CD4-positive, alpha-beta T cell treated with Interleukin-12 subunit alpha and Interleukin-12 subunit beta, for 1 hour (primary cell): ENCODE measurements around the gene CD28.
"Not testable (repeated sequence)": the region's sequence is repeated elsewhere in the genome, so short reads cannot be mapped to it uniquely, and the experiment has no call there.

Experiments
- DNase-seq: peaks from one replicate; pipeline ENCODE4 v3.0.0-alpha.2; 2020

Gene CD28

DNA sequence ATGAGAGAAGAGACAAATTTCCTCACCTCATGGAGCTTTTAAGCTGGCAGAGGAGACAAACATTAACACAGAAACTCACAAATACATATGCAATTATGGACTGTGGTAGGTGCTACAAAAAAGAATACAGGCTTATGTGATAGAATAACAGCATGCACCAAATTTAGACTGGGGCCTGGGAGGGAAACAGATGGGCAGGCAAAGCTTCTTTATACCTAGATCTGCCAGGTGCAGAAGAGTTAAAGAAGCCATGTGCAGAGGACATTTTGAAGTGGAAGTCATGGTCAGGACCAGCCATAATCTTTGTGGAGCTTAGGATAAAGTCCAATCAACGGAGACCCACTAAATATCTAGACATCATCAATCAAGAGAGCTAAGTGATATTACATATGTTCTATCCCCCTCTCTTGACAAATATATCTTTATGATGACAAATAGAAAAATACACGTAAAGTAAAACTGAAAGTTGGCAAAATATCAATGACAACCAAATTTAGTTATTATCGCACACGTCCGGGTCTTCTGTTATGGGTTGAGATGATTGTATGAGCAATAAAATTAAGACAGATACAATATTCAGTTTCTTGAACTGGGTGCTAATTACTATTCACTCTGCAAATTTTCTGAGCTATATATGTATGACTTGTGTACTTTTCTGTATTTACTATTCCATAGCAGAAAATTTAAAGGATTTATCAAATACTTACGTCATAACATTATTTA, 44.1 kb downstream of the CD28 start:
- no peak for DNase-seq

GRCh38 chr2:203751685-203752271, 45.3 kb downstream of the CD28 start:
- no peak for DNase-seq

DNA sequence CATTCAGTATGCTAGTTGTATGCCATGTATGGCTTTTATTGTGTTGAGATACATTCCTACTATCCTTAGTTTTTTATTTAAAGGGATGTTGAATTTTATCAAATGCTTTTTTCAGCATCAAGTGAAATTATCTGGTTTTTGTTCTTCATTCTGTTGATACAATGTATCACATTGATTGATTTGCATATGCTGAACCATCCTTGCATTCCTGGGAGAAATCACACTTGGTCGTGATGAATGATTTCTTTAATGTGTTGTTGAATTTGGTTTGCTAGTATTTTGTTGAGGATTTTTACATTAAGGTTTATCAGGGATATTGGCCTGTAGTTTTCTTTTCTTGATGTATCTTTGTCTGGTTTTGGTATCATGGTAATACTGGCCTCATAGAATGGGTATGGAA, 49.7 kb downstream of the CD28 start:
- no peak for DNase-seq

GRCh38 chr2:203758841-203759689, 52.6 kb downstream of the CD28 start:
- no peak for DNase-seq

DNA sequence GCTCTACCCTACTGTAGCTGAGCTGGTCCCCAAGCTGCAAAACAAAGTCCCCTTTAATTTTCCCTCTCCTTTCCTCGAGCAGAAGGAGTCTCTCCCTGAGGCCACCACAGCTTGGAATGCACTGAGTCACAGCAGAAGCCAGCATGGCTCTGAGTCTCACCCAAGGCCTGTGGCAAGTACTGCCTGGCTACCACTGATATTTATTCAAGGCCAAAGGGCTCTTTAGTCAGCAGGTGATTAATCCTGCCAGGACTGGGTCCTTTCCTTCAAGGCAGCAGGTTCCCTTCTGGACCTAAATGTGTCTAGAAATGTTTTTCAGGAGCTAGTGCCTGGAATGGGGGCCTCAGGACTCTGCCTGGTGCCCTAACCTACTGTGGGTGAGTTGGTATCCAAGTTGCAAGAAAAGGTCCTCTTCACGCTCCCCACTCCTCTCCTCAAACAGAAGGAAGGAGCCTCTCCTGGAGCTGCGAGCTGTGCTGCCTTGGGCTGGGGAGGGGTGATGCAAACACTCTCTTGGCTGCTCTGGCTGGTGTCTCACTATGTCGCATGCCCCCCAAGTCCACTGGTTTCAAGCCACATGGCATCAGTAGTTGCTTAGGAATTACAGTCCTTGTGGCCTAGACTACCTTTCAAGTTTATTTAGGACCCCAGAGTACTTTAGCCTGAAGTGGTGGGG, 53.4 kb downstream of the CD28 start:
- DNase-seq, result no peak

- no peak for DNase-seq
These were observed 54.7 kb downstream of the CD28 start for GRCh38 chr2:203761121-203761520.

GRCh38 chr2:203763241-203763937, 57.0 kb downstream of the CD28 start:
- DNase-seq, result no peak

DNA sequence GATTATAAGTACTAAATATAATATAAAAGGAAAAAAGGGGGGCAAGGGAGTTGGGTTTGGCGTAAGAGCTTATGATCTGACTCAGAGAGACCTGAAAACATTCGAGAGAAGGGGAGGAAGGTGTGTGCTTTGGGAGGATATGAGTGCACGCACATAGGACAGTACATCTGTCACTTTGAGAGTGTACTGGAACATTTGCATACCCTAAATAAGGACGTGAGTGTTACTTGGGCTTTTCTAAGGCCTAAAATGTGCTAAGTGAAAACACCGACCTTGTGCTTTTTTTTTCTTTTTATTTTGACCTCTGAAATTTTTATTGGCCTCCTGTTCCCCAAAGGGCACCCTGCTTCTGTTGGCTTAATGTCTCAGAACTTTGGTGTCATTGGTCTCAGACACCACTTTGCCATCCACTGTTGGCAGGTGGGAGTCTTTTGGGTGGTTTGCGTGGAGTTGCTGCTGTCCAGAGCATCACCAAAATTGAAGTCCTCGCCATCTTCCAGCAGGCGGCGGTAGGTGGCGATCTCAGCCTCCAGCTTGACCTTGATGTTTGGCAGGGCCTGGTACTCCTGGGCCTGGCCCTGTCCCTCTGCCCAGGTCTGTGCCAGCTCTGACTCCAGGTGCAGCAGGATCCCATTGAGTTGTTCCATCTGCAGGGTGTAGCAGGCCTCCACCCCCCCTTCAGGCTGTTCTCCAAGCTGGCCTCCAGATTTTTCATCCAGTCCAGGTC, 57.7 kb downstream of the CD28 start:
- DNase-seq, result no peak

DNA sequence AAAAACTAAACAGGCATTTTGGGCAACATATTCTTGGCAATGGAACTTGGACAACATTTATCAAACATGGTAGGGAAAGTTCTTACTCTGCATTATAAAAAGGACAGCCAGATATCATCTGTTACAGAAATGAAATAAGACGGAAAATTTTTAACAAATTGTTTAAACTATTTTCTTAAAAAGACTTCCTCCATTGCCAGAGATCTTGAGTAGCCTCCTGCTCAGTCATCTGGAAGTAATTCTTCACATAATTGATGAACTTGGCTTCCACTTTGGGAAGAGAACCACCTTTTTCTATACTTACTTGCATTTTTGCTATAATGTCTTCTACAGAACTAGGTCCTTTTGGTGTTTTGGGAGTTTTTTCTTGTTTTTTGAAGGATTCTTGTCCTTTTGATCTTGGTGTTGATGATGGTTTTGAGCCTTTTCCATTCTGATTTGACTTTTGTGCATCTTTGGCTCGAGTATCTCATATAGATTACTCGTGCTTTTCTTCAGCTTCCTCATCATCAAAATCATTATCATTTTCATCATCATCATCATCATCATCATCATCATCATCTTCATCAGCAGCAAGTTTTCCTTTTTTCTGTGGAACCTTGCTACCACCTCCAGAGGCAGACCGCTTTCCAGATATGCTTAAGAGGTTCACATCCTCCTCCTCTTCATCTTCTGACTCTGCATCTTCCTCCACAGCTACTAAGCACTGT, 66.2 kb downstream of the CD28 start:
- no peak for DNase-seq

GRCh38 chr2:203774760-203775159, 68.3 kb downstream of the CD28 start:
- DNase-seq, result no peak

GRCh38 chr2:203775684-203776083, 69.2 kb downstream of the CD28 start:
- no peak for DNase-seq

- no peak for DNase-seq
These were observed 70.6 kb downstream of the CD28 start for GRCh38 chr2:203777030-203777429.

DNA sequence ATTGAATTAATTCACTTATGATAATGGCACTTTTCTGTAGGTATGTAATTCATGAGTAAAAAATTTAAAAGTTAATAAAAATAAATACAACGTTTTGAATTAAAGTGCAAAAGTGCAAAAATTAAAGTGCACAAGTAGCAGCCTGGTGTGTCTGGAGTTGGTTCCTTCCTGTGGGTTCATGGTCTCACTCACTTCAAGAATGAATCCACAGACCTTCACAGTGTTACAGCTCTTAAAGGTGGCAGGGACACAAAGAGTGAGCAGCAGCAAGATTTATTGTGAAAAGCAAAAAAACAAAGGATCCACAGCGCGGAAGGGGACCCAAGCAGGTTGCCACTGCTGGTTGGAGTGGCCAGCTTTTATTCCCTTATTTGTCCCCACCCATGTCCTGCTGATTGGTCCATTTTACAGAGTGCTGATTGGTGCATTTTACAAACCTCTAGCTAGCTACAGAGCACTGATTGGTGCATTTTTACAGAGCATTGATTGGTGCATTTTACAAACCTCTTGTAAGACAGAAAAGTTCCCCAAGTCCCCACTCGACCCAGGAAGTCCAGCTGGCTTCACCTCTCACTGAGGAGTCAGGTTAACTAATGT, 73.1 kb downstream of the CD28 start:
- not testable (repeated sequence) for DNase-seq

DNA sequence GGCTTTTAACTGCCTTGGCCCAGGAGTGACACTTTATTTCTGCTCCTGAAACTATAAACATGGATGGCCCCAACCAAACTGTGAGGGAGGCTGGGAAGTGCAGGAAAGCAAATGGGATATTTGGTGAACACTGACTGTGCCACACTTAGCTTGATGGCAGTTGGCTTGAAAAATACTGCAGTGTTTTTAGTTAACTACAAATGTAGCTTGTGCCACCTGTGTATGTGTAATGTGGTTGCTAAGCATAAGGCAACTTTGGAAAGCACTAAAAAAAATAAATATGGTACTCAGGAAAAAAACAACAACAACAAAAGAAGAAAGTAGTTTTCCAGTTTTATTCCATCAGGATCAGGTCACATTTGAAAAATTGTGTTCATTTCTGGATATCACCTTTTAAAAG, 73.8 kb downstream of the CD28 start:
- no peak for DNase-seq

DNA sequence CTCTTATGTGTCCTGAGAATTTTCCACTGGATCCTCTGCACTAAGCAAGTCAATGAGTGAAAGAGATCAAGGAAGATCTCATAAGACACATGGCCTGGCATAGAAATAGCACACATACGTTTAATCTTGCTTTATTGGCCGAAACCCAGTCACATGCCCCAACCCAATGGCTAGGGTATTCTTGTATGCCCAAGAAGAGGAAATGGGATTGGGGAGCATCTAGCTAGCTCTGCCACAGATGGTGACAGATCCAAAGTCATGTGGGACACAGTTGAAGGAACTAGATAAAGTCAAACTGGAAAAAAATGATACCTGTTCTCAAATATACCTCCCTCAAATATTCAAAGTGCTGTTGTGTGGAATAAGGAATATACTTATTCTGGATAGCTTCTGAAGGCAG, 74.7 kb downstream of the CD28 start:
- DNase-seq, result no peak

- peak; percentile 80 for DNase-seq
These were observed 76.0 kb downstream of the CD28 start for GRCh38 chr2:203782262-203782976.

GRCh38 chr2:203783496-203784203, 77.2 kb downstream of the CD28 start:
- no peak for DNase-seq

- DNase-seq, result not testable (repeated sequence)
These were observed 78.4 kb downstream of the CD28 start for GRCh38 chr2:203784710-203785270.
